Stimulated activated effector memory CD8-positive, alpha-beta T cell treated with anti-CD3 and anti-CD28 coated beads, Interleukin-12 subunit alpha, Interleukin-12 subunit beta, amount 100 ng/mL, for 72 hours (primary cell): ENCODE data around the gene CACNA2D4.
A peak's percentile ranks its signal among the peaks of the same experiment; 100 is the strongest.
"Not testable (repeated sequence)": the region's sequence is repeated elsewhere in the genome, so short reads cannot be mapped to it uniquely, and the experiment has no call there.

Source experiments
- ATAC-seq: fragments of 150-1000 bp; cut with Tn5 transposase; 2 replicates; pipeline ENCODE4 v1.10.0; 2021
- DNase-seq, 2 donors: peaks; one replicate each; pipeline ENCODE4 v3.0.0; 2021 to 2022; ENCODE audit warnings: low spot score in 2 of 2
- H3K27ac Mint-ChIP-seq: one replicate; pipeline ENCODE4 v1.8.0; 2022; ENCODE audit warnings: mild to moderate bottlenecking, mixed read lengths
- H3K36me3 Mint-ChIP-seq: one replicate; pipeline ENCODE4 v1.8.0; 2022; ENCODE audit warnings: mild to moderate bottlenecking, mixed read lengths
- H3K4me1 Mint-ChIP-seq: one replicate; pipeline ENCODE4 v1.8.0; 2022; ENCODE audit warnings: mixed read lengths
- H3K4me3 Mint-ChIP-seq: one replicate; pipeline ENCODE4 v1.8.0; 2022; ENCODE audit warnings: mild to moderate bottlenecking, mixed read lengths
- H3K9me3 Mint-ChIP-seq: one replicate; pipeline ENCODE4 v1.8.0; 2022; ENCODE audit warnings: mixed read lengths

The CACNA2D4 gene

DNA sequence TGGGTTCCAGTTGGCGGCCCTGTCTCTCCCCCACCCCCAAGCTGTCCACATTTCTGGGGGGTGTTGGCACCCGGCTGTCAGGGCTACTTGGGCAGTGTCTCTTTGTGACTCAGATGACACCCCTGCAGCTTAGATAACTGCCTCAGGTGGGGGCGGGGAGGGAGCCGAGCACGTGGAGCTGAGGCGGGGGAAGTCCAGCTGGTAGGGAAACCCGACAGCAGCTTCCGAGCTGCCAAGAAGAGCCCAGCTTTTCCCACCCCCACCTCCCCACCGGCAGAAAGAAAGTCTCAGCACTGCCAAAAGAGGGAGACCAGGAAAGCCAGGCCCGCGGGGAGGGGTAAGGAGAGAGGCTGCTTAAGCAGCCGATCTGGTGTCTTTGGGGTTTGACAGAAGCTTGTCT lies 96.6 kb downstream of the CACNA2D4 start:
- DNase-seq (no peak), ATAC-seq (no peak)
- no peak overlapping the region for H3K4me3 Mint-ChIP-seq
- H3K36me3 Mint-ChIP-seq: no peaks in the 10 kb centered on the region
- peaks cover 24% of the 10 kb centered on the region for H3K4me1 Mint-ChIP-seq
- no peaks in the 10 kb centered on the region for H3K9me3 Mint-ChIP-seq
- H3K27ac Mint-ChIP-seq: no peak overlapping the region

DNA sequence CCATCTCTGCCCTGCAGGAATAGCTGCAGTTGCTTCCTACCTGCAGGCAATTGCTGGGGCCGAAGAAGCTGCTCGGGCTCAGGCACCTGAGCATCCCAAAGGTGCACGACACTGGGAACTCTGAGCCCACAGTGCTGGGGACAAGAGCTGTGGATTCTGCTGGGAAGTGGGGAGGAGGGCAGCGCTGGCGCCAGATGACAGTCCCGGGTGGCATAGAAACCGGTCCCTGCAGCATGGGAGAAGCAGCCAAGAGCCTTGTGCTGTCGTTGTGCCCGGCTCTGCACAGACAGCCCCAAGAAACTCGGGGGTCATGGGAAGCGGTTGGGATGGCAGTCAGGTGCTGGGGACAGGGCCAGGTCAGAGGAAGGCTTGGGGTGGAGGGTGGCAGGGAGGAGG lies 97.6 kb downstream of the CACNA2D4 start:
- no peak overlapping the region for H3K27ac Mint-ChIP-seq
- H3K4me1 Mint-ChIP-seq: peaks cover 24% of the 10 kb centered on the region
- peak overlapping the region; percentile 21 for H3K4me3 Mint-ChIP-seq
- H3K9me3 Mint-ChIP-seq: no peaks in the 10 kb centered on the region
- ATAC-seq: no peak
- DNase-seq: no peak
- no peaks in the 10 kb centered on the region for H3K36me3 Mint-ChIP-seq

DNA sequence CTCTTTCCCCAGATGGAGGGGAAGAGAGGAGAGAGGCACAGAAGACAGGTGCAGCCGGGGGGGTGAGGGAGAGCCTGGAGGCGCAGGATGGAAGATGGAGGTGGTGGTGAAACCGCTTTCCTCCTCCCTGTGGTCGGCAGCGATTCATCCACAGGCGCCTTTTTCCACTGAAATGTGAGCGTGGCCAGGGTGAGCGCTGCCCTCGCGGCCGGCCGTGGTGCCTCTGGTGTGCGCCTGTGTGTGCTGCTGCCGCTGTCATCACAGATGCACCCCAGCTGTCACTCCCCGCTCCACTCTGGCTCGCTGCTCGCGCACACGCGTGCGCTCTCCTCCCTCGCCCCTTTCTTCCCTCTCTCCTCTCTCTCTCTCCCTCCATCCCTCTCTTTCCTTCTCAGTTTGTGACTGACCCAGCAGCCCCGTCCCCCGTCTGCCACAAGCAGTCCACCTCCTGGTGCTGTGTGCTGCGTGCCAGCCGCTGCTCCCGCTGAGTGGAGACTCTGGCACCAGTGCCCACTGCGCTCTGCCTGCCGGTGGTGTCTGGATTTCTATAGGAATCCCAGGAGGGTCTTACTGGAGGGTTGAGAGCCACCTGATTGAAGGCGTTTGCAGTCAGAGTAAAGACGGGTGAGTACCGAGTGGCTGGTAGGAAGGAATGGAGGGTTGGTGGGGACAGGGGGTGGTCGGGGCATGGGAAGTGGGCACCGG lies 98.1 kb downstream of the CACNA2D4 start, which contains the start of gene LRTM2:
TSS of gene LRTM2 (plus strand) at position 375 of the 705 bp plus-strand sequence. CDS start 7,584 bp downstream, outside the sequence.
- ATAC-seq (peak; percentile 47), DNase-seq (no peak)
- no peaks in the 10 kb centered on the region for H3K9me3 Mint-ChIP-seq
- H3K27ac Mint-ChIP-seq: no peak within 1 kb of the TSS
- peaks cover 24% of the 10 kb centered on the region for H3K4me1 Mint-ChIP-seq
- H3K4me3 Mint-ChIP-seq: peak within 1 kb of the TSS; percentile 21
- no peaks in the 10 kb centered on the region for H3K36me3 Mint-ChIP-seq

DNA sequence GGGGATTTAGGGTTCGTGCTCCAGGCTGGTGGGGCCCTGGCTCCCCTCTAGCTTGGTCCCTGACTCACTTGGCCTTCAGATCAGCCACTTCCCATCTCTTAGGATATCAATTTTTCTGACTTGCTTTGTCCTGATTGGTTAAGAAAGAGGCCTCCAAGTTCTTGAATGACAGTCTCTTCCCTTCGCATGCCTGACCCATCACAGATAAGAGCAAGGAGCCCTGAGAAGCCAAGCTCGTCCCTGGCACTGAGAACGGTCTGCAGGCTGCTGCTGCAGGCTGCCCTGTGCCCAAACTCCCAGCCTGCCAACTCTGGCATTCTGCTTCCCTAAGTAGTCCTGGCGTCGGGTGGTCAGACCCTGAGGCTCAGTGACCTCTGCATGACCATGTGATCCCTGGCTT lies 98.9 kb downstream of the CACNA2D4 start:
- ATAC-seq (no peak), DNase-seq (no peak)
- no peak overlapping the region for H3K27ac Mint-ChIP-seq
- no peaks in the 10 kb centered on the region for H3K36me3 Mint-ChIP-seq
- peaks cover 24% of the 10 kb centered on the region for H3K4me1 Mint-ChIP-seq
- H3K4me3 Mint-ChIP-seq: no peak overlapping the region
- no peaks in the 10 kb centered on the region for H3K9me3 Mint-ChIP-seq

DNA sequence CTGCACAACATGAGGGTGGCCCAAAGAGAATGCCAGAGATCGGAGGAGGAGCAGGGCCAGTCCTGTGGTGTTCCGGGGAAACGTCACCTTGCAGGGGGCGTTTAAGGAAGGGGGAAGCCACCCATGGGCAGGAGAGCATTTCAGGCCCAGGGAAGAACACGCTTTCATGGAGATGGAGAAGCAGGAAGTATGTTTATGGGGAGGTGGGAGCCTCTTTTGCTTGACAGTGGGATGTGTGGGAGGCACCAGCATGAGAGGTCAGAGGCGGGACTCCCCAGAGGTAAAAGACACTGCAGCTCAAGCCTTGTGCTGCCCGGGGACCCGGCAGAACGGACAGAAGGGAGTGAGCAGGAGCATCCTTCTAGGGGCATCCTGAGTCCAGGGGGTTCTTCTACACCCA lies 99.4 kb downstream of the CACNA2D4 start:
- H3K27ac Mint-ChIP-seq: peak overlapping the region; percentile 43
- peaks cover 24% of the 10 kb centered on the region for H3K4me1 Mint-ChIP-seq
- no peaks in the 10 kb centered on the region for H3K9me3 Mint-ChIP-seq
- DNase-seq (no peak), ATAC-seq (no peak)
- no peaks in the 10 kb centered on the region for H3K36me3 Mint-ChIP-seq
- no peak overlapping the region for H3K4me3 Mint-ChIP-seq

DNA sequence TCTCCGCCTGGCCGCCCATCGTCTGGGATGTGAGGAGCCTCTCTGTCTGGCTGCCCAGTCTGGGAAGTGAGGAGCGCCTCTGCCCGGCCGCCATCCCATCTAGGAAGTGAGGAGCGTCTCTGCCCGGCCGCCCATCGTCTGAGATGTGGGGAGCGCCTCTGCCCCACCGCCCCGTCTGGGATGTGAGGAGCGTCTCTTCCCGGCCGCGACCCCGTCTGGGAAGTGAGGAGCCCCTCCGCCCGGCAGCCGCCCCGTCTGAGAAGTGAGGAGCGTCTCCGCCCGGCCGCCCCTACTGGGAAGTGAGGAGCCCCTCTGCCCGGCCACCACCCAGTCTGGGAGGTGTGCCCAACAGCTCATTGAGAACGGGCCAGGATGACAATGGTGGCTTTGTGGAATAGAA lies 100.5 kb downstream of the CACNA2D4 start:
- ATAC-seq, DNase-seq, H3K27ac Mint-ChIP-seq, H3K9me3 Mint-ChIP-seq, H3K36me3 Mint-ChIP-seq, H3K4me3 Mint-ChIP-seq: not testable (repeated sequence)
- peaks cover 24% of the 10 kb centered on the region for H3K4me1 Mint-ChIP-seq

DNA sequence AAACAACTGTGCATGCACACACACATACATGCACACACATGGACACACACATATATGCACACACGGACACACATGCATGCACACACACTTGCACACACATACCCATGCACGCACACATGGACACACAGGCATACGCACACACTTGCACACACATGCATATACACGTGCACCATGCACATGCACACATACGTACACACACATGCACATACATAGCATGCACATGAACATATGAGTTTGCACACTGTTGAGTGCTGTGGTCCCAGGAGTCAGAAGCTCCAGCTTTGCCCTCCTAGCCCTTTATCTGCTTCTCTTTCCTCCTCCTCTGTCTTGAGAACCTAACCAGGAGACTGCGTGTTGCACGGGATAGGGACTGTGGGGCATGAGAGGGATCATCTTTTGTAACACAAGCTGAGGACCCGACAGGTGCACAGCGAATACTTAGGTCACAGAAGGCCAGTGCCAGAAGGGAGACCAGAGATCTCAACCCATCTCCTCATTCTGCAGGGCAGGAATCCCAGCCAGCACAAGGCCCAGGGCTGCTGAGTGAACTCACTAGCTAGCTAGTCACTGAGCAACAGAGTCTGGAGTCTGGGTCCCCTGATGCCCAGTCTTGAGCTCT lies 101.6 kb downstream of the CACNA2D4 start:
- H3K4me3 Mint-ChIP-seq: no peak overlapping the region
- peaks cover 24% of the 10 kb centered on the region for H3K4me1 Mint-ChIP-seq
- H3K36me3 Mint-ChIP-seq: no peaks in the 10 kb centered on the region
- ATAC-seq (no peak), DNase-seq (no peak)
- no peak overlapping the region for H3K27ac Mint-ChIP-seq
- H3K9me3 Mint-ChIP-seq: no peaks in the 10 kb centered on the region

DNA sequence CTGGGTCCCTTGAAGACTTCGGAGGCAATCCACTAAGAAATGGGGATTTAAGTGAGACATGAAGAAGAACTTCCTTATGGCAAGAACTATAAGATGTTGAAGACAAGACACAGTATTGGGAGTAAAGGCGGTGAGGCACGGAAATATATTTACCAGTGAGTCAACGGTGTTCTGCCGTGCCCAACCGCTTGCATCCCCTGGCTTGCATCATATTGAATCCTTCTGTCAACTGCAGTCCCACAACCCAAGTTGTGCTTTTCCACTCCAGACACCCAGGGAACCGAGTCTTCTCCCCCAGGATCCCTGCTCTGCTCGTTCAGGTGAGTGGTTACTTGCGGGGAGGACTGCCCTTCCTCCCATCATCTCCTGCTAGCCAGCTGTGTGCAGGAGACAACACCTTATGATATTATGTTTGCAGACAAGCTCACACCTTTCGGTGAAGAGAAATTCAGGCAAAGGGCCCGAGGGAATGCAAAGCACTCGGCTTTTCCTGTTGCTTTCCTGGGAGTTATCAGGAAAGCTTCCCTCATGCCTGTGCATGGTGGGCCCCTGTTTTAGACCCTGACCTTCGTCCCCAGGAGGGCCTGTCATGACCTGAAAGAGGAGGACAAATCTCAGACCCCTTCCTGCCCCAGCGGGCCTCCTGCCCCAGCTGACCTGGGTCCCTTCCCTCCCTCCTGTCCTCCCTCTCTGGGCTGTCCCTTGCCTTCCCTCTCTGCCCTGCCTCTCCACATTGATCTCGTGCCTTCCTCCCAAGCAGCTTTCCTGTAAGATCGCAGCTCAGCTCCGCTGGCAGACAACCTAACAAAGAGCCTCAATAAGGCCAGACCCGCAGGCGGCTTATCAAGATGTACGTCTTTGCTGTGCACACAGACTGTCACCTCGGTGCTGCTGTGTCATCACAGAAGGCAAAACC lies 102.4 kb downstream of the CACNA2D4 start:
- H3K27ac Mint-ChIP-seq: peak overlapping the region; percentile 4
- no peak overlapping the region for H3K4me3 Mint-ChIP-seq

DNA sequence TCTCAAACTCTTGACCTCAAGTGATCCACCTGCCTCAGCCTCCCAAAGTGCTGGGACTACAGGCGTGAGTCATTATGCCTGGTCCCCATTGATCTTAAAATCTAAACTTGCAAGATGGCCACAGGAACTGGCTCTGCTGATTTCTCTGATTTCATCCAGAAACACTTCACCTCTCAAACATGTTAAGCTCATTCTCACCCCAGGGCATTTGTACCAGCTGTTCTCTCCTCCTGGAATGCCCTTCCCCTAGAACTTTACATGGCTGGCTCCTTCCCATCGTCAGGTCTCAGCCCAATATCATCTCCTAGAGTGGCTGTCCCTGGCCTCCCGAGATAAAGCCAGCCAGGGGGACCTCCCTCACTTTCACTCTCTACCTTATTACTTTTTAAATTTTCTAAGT lies 103.3 kb downstream of the CACNA2D4 start:
- DNase-seq: no peak
- no peaks in the 10 kb centered on the region for H3K9me3 Mint-ChIP-seq
- H3K27ac Mint-ChIP-seq: peak overlapping the region; percentile 4
- H3K36me3 Mint-ChIP-seq: peaks cover 5% of the 10 kb centered on the region
- no peak for ATAC-seq
- H3K4me3 Mint-ChIP-seq: no peak overlapping the region
- H3K4me1 Mint-ChIP-seq: peaks cover 30% of the 10 kb centered on the region

More for the DNA sequence above, 102.4 kb downstream of the CACNA2D4 start:
- Mint-ChIP-seq H3K4me1 (peaks cover 30% of the 10 kb centered on the region), H3K36me3 (no peaks in the 10 kb centered on the region), H3K9me3 (no peaks in the 10 kb centered on the region)
- no peak for ATAC-seq
- DNase-seq: no peak

DNA sequence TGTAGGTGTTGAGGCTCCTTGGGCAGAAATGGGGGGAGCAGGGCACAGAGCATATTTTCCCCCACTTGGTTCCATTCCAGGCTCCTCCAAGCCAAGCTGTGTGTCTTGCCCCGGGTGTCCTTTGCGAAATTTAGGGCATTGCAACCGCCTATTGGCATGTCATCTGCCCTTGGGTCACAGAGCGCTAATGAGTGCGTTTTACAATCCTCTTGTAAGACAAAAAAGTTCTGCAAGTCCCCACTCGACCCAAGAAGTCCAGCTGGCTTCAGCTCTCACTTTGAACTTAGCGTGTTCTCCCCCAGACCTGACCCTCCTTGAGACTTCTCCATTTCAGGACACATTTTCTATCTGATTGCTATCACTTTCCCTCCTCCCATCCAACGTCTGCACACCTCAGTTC lies 104.2 kb downstream of the CACNA2D4 start:
- no peak overlapping the region for H3K4me3 Mint-ChIP-seq

DNA sequence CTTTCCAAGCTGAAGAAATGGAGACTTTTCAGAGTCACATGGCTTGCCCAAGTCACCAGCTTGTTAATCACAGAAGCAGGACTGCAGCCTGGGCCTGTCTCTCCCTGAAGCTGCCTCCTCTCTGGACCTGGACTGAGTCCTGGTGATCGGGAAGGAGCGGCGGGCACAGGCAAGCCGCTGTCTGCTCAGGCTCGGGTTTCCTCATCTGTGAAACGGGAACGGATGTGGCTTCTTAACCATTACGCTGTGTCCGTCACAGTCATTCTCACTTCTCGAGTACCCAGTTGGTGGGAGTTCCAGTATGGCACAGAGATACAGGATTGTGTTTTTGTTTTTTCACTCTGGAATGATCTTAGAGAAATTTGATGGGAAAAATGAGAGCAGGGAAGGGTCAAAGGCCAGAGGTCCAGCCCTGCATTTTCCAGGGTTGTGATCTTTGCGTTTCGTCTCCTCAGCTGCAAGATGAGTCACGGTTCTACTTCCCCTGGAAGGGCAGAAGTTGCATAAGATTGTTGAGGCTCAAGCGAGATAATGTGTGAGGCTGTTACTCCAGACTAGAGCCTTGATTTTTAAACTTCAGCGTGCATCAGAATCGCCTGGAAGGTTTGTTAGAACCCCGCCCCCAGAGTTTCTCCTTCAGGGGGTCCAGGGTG lies 105.7 kb downstream of the CACNA2D4 start:
- Mint-ChIP-seq H3K9me3 (no peaks in the 10 kb centered on the region), H3K4me3 (peak overlapping the region; percentile 76), H3K4me1 (peaks cover 34% of the 10 kb centered on the region), H3K36me3 (peaks cover 5% of the 10 kb centered on the region), H3K27ac (peak overlapping the region; percentile 89)
- no peak for DNase-seq
- ATAC-seq: peak; percentile 60

More for the DNA sequence above, 104.2 kb downstream of the CACNA2D4 start:
- Mint-ChIP-seq H3K27ac (no peak overlapping the region), H3K36me3 (peaks cover 5% of the 10 kb centered on the region), H3K4me1 (peaks cover 29% of the 10 kb centered on the region), H3K9me3 (no peaks in the 10 kb centered on the region)
- DNase-seq (no peak), ATAC-seq (no peak)

DNA sequence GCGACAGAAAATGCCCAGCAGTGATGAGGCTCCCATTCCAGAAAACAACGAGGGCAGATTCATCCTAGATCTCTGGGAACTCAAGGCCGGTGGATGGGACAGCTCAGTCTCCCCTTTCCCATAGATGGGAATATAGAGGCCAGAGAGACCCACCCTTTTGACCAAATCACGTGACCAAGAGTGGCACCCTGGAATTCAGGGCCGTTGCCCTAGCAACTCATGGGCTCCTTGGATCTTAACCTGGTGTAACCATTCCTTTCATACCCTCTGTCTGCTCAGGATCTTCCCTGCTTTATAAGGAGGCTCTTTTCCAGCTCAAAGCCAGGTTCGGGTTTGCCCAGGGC lies 106.5 kb downstream of the CACNA2D4 start:
- H3K27ac Mint-ChIP-seq: peak overlapping the region; percentile 89
- H3K9me3 Mint-ChIP-seq: no peaks in the 10 kb centered on the region
- H3K4me1 Mint-ChIP-seq: peaks cover 34% of the 10 kb centered on the region
- DNase-seq: no peak
- H3K4me3 Mint-ChIP-seq: peak overlapping the region; percentile 76
- peaks cover 5% of the 10 kb centered on the region for H3K36me3 Mint-ChIP-seq
- ATAC-seq: no peak

DNA sequence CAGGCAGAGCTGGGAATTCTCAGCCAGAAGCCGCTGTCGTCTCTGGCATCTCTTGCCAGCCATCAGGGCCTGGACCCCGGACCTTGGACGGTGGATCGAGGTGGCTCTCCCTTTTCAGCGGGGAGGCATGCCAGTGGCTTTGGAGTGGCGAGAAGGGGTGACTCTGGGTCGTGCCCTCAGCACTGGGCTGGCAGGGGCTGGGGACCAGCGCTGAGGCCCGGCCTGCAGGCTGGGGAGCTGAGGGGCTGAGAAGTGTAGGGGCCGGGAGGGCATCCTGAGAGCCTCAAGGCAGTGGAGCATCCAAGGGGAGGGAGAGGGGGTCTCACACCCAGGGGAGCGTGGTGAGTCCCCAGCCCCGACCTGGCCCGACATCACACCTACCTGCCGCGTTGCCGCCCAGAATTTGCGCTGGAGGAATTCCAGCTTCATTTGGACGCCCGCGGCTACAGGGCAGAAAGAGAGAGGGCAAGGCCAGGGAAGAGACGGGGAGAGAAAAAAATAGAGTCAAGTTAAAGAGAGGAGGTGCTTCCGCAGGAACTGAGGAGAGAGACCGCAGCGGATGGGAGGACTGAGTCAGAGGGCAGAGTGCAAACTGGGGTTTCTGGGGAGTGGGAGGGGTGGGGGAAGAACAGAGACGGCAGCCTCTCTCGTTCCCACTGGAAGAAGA lies 107.0 kb downstream of the CACNA2D4 start:
- Mint-ChIP-seq H3K4me3 (peak overlapping the region; percentile 76), H3K27ac (peak overlapping the region; percentile 89), H3K36me3 (peaks cover 5% of the 10 kb centered on the region), H3K4me1 (peaks cover 34% of the 10 kb centered on the region), H3K9me3 (no peaks in the 10 kb centered on the region)
- DNase-seq: no peak
- ATAC-seq: peak; percentile 58

DNA sequence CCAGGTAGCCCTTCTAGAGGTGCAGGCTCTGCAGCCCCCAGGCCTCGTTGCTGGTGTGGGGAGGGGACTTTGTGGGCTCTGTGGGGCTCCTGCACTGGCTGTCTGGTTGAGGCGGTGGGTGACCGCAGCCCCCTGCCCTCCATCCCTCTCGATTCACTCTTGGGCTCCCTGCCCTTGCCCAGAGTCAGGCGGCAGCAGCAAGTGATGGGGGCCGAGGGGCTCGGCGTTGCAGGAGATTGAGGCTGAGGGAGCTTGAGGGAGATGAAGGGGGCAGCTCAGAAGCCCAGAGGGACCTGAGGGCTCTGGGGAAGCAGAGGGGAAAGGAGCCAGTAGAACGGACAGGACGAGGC lies 107.5 kb downstream of the CACNA2D4 start:
- peak overlapping the region; percentile 89 for H3K27ac Mint-ChIP-seq
- H3K4me3 Mint-ChIP-seq: peak overlapping the region; percentile 76

More for the DNA sequence above, 107.5 kb downstream of the CACNA2D4 start:
- Mint-ChIP-seq H3K4me1 (peaks cover 34% of the 10 kb centered on the region), H3K9me3 (no peaks in the 10 kb centered on the region), H3K36me3 (peaks cover 5% of the 10 kb centered on the region)
- DNase-seq (no peak), ATAC-seq (no peak)
